ENCODE results near the gene AUP1. TPM values are rescaled to one million over a fixed set of nuclear protein-coding genes. Genes with fewer than 3 reads are reported as not detected.

Gene AUP1
- polyA plus RNA-seq, 4 donors: 136 to 237 (median 190) TPM

GRCh38 chr2:74526649-74527230 lies 2.8 kb downstream of the AUP1 start:
- Histone ChIP-seq H3K27me3 (ENCODE audit: control insufficient read depth in 3 of 3, insufficient read depth in 3 of 3, low read length in 3 of 3) (no peaks in the 10 kb centered on the region), H3K9me3 (ENCODE audit: control insufficient read depth in 2 of 2, insufficient read depth in 1 of 2, low read depth in 1 of 2, low read length in 1 of 2) (peaks cover 0 to 6% of the 10 kb centered on the region in 2 donors), H3K4me3 (ENCODE audit: low read depth in 1 of 3, low read length in 3 of 3) (no peak overlapping the region), H3K27ac (ENCODE audit: low read depth in 1 of 3, low read length in 2 of 3) (no peak overlapping the region), H3K36me3 (ENCODE audit: control insufficient read depth in 3 of 3, insufficient read depth in 2 of 3, low read depth in 1 of 3, low read length in 3 of 3) (peaks cover 3 to 39% (median 12%) of the 10 kb centered on the region in 3 donors), H3K4me1 (ENCODE audit: control insufficient read depth in 3 of 3, insufficient read depth in 2 of 3, low read depth in 1 of 3, low read length in 2 of 3) (peaks cover 0 to 24% (median 5%) of the 10 kb centered on the region in 3 donors)
- WGBS, 3 donors: 94 to 97% (median 96%) methylated on average over 11 of the region's 11 CpGs
- no peak for FAIRE-seq
- no peak for DNase-seq

DNA sequence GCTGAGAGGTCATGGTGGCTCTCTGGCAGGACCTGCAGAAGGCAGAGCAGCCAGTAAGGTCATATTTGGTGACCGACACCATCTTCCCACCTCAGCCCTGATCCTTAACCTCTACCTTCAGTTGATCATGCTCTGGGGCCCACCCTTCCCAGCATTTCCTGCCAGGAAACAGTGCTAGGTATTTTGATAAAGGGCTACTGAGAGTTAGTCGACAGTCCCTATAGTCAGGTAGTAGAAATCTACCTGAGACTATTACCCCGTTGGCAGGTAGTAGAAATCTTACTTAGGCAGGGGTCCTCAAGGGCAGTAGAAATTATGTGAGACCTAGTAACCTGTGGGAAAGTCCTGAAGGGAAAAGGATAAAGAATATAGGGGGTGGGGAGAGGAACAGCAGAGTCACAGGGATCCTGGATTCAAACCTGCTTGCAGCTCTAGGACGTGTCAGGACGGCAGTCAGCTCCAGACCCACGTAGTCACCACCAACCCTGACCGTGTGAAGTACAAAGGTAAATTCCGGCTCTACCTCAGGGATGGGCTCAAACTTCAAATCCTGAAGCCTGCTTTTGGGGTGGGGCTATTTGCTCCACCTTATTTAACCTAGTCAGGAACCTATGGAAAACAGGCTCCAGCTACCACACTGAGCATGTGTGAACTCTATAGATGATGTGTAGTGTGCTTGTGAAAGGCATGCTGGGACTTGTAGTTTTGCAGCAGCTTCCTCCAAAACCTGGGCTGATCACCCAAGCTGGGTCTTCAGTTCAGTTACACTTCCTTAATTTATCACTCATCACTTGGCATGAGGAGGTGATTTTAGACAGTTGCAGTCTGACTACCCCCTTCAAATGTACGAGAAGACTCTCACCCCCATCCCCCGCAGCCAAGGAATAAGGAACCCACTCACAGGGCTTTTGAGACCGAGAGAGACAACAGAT lies 3.5 kb downstream of the AUP1 start, which contains the start of gene DQX1:
TSS of gene DQX1 (minus strand) at position 515 of the 932 bp plus-strand sequence. CDS start at position 13, 502 bp downstream.
- peak within 1 kb of the TSS; percentile 8 to 73 (median 57) for H3K27ac ChIP-seq (ENCODE audit: low read depth in 1 of 3, low read length in 2 of 3)
- no peak for FAIRE-seq
- H3K9me3 ChIP-seq (ENCODE audit: control insufficient read depth in 2 of 2, insufficient read depth in 1 of 2, low read depth in 1 of 2, low read length in 1 of 2): peaks cover 0 to 6% of the 10 kb centered on the region in 2 donors
- H3K36me3 ChIP-seq (ENCODE audit: control insufficient read depth in 3 of 3, insufficient read depth in 2 of 3, low read depth in 1 of 3, low read length in 3 of 3): peaks cover 3 to 39% (median 12%) of the 10 kb centered on the region in 3 donors
- peak within 1 kb of the TSS in 2 of 3 donors; percentile 28 to 31 for H3K4me3 ChIP-seq (ENCODE audit: low read depth in 1 of 3, low read length in 3 of 3)
- WGBS, 3 donors: 36 to 71% (median 49%) methylated on average over 11 of the region's 11 CpGs
- peaks cover 0 to 23% (median 5%) of the 10 kb centered on the region in 3 donors for H3K4me1 ChIP-seq (ENCODE audit: control insufficient read depth in 3 of 3, insufficient read depth in 2 of 3, low read depth in 1 of 3, low read length in 2 of 3)
- DNase-seq: peak; percentile 85 to 99
- no peaks in the 10 kb centered on the region for H3K27me3 ChIP-seq (ENCODE audit: control insufficient read depth in 3 of 3, insufficient read depth in 3 of 3, low read length in 3 of 3)

DNA sequence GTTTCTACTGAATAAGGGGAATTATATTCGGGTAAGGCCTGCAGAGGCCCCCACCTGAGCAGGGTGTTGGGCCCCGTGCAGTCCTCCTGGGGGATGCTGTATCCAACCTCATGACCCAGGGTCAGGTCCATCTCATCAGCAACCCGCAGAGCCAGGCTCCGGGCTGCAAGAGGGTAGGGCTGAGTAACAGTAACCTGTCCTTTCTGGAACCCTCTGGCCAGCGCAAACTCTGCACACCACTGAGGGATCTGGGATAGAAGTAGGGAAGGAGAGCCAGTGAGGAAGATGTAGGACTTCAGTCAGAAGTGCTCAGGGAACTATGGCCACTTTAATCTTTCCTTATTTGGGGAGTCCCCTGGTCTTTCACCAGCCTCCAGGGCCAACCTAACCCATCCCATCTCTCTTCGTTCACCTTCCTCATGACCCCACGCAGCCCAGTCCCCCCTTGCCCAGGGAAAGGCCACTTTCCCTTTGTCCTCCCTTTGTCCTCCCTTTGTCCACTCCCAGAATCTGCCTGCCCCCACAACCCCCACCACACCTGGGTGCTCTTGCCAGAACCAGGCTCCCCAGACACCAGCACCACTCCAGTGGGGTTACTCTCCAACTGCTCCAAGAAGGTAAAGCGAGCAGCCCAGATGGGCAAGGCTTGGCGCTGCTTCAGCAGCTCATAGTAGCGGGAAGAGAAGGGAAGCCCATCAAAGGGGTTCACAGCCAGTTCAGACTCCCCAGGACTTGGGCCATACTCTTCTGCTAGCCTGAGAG lies 4.4 kb downstream of the AUP1 start:
- H3K27me3 ChIP-seq (ENCODE audit: control insufficient read depth in 3 of 3, insufficient read depth in 3 of 3, low read length in 3 of 3): peaks cover 0 to 7% (median 0%) of the 10 kb centered on the region in 3 donors
- peaks cover 3 to 39% (median 12%) of the 10 kb centered on the region in 3 donors for H3K36me3 ChIP-seq (ENCODE audit: control insufficient read depth in 3 of 3, insufficient read depth in 2 of 3, low read depth in 1 of 3, low read length in 3 of 3)
- peak overlapping the region in 2 of 3 donors; percentile 57 to 73 for H3K27ac ChIP-seq (ENCODE audit: low read depth in 1 of 3, low read length in 2 of 3)
- H3K4me1 ChIP-seq (ENCODE audit: control insufficient read depth in 3 of 3, insufficient read depth in 2 of 3, low read depth in 1 of 3, low read length in 2 of 3): peaks cover 0 to 18% (median 5%) of the 10 kb centered on the region in 3 donors
- peak overlapping the region in 2 of 3 donors; percentile 28 to 31 for H3K4me3 ChIP-seq (ENCODE audit: low read depth in 1 of 3, low read length in 3 of 3)
- H3K9me3 ChIP-seq (ENCODE audit: control insufficient read depth in 2 of 2, insufficient read depth in 1 of 2, low read depth in 1 of 2, low read length in 1 of 2): peaks cover 0 to 6% of the 10 kb centered on the region in 2 donors
- FAIRE-seq (no peak), DNase-seq (no peak)
- 92 to 95% (median 93%) methylated on average over 10 of the region's 10 CpGs for WGBS, 3 donors

GRCh38 chr2:74524005-74524404 lies 5.5 kb downstream of the AUP1 start:
- no peak for FAIRE-seq
- H3K36me3 ChIP-seq (ENCODE audit: control insufficient read depth in 3 of 3, insufficient read depth in 2 of 3, low read depth in 1 of 3, low read length in 3 of 3): peaks cover 3 to 43% (median 14%) of the 10 kb centered on the region in 3 donors
- no peak for DNase-seq
- H3K27me3 ChIP-seq (ENCODE audit: control insufficient read depth in 3 of 3, insufficient read depth in 3 of 3, low read length in 3 of 3): peaks cover 0 to 16% (median 0%) of the 10 kb centered on the region in 3 donors
- peaks cover 0 to 18% (median 5%) of the 10 kb centered on the region in 3 donors for H3K4me1 ChIP-seq (ENCODE audit: control insufficient read depth in 3 of 3, insufficient read depth in 2 of 3, low read depth in 1 of 3, low read length in 2 of 3)
- H3K4me3 ChIP-seq (ENCODE audit: low read depth in 1 of 3, low read length in 3 of 3): no peak overlapping the region
- WGBS, 3 donors: 88 to 94% (median 91%) methylated on average over 9 of the region's 9 CpGs
- H3K9me3 ChIP-seq (ENCODE audit: control insufficient read depth in 2 of 2, insufficient read depth in 1 of 2, low read depth in 1 of 2, low read length in 1 of 2): peaks cover 0 to 6% of the 10 kb centered on the region in 2 donors
- no peak overlapping the region for H3K27ac ChIP-seq (ENCODE audit: low read depth in 1 of 3, low read length in 2 of 3)

DNA sequence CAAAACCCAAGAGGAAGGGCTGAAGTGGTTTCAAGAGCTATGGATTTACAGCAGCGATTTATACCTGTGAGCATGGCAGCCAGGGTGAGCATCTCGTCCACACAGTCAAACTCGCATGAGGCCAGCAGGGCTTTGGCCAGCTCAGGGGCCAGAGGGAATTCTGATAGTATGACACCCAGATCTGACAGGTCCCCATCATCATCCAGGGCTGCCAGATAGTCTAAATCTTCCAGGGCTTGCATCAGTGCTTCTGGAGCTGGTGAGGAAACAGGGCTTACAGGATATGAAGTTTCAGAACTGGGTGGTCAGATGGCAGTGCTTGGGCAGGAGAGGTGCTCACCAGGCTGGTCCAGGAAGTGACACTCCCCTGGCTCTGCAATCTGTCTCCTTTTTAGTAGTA lies 7.0 kb downstream of the AUP1 start:
- 82 to 89% (median 85%) methylated on average over 3 of the region's 3 CpGs for WGBS, 3 donors
- Histone ChIP-seq H3K27ac (ENCODE audit: low read depth in 1 of 3, low read length in 2 of 3) (no peak overlapping the region), H3K9me3 (ENCODE audit: control insufficient read depth in 2 of 2, insufficient read depth in 1 of 2, low read depth in 1 of 2, low read length in 1 of 2) (peaks cover 0 to 6% of the 10 kb centered on the region in 2 donors), H3K4me1 (ENCODE audit: control insufficient read depth in 3 of 3, insufficient read depth in 2 of 3, low read depth in 1 of 3, low read length in 2 of 3) (peaks cover 0 to 10% (median 0%) of the 10 kb centered on the region in 3 donors), H3K4me3 (ENCODE audit: low read depth in 1 of 3, low read length in 3 of 3) (no peak overlapping the region), H3K27me3 (ENCODE audit: control insufficient read depth in 3 of 3, insufficient read depth in 3 of 3, low read length in 3 of 3) (peaks cover 0 to 30% (median 7%) of the 10 kb centered on the region in 3 donors), H3K36me3 (ENCODE audit: control insufficient read depth in 3 of 3, insufficient read depth in 2 of 3, low read depth in 1 of 3, low read length in 3 of 3) (peaks cover 0 to 31% (median 15%) of the 10 kb centered on the region in 3 donors)
- no peak for DNase-seq
- no peak for FAIRE-seq

GRCh38 chr2:74516650-74517049 lies 12.9 kb downstream of the AUP1 start:
- peaks cover 9 to 87% (median 42%) of the 10 kb centered on the region in 3 donors for H3K27me3 ChIP-seq (ENCODE audit: control insufficient read depth in 3 of 3, insufficient read depth in 3 of 3, low read length in 3 of 3)
- no peak for DNase-seq

GRCh38 chr2:74515981-74516633 lies 13.4 kb downstream of the AUP1 start:
- H3K9me3 ChIP-seq (ENCODE audit: control insufficient read depth in 2 of 2, insufficient read depth in 1 of 2, low read depth in 1 of 2, low read length in 1 of 2): peaks cover 0 to 8% of the 10 kb centered on the region in 2 donors
- 4 to 9% (median 9%) methylated on average over 51 to 72 of the region's 72 CpGs for WGBS, 3 donors
- no peak for FAIRE-seq
- H3K27me3 ChIP-seq (ENCODE audit: control insufficient read depth in 3 of 3, insufficient read depth in 3 of 3, low read length in 3 of 3): peaks cover 9 to 93% (median 47%) of the 10 kb centered on the region in 3 donors
- peak overlapping the region in 2 of 3 donors; percentile 35 for H3K4me3 ChIP-seq (ENCODE audit: low read depth in 1 of 3, low read length in 3 of 3)
- peaks cover 0 to 13% (median 9%) of the 10 kb centered on the region in 3 donors for H3K4me1 ChIP-seq (ENCODE audit: control insufficient read depth in 3 of 3, insufficient read depth in 2 of 3, low read depth in 1 of 3, low read length in 2 of 3)
- peaks cover 0 to 7% (median 6%) of the 10 kb centered on the region in 3 donors for H3K36me3 ChIP-seq (ENCODE audit: control insufficient read depth in 3 of 3, insufficient read depth in 2 of 3, low read depth in 1 of 3, low read length in 3 of 3)
- DNase-seq: peak; percentile 65 to 78
- H3K27ac ChIP-seq (ENCODE audit: low read depth in 1 of 3, low read length in 2 of 3): no peak overlapping the region

More at GRCh38 chr2:74516650-74517049, 12.9 kb downstream of the AUP1 start:
- H3K4me3 ChIP-seq (ENCODE audit: low read depth in 1 of 3, low read length in 3 of 3): peak overlapping the region in 1 of 3 donors; percentile 35
- H3K27ac ChIP-seq (ENCODE audit: low read depth in 1 of 3, low read length in 2 of 3): no peak overlapping the region
- peaks cover 0 to 7% (median 6%) of the 10 kb centered on the region in 3 donors for H3K36me3 ChIP-seq (ENCODE audit: control insufficient read depth in 3 of 3, insufficient read depth in 2 of 3, low read depth in 1 of 3, low read length in 3 of 3)
- peaks cover 0 to 8% of the 10 kb centered on the region in 2 donors for H3K9me3 ChIP-seq (ENCODE audit: control insufficient read depth in 2 of 2, insufficient read depth in 1 of 2, low read depth in 1 of 2, low read length in 1 of 2)
- peaks cover 0 to 13% (median 9%) of the 10 kb centered on the region in 3 donors for H3K4me1 ChIP-seq (ENCODE audit: control insufficient read depth in 3 of 3, insufficient read depth in 2 of 3, low read depth in 1 of 3, low read length in 2 of 3)
- 77 to 84% (median 82%) methylated on average over 13 of the region's 13 CpGs for WGBS, 3 donors
- FAIRE-seq: no peak

Data from small intestine (tissue), 7 donors.